HepG2 (cell line): ENCODE results near the gene SETD2. TPM values are rescaled to one million over a fixed set of nuclear protein-coding genes. Genes with fewer than 3 reads are reported as not detected.

Experiments
- CBX1 ChIP-seq: IDR thresholded peaks from one replicate; pipeline ENCODE4 v1.6.1; 2016; ENCODE audit warnings: antibody characterized with exemption, low read depth
- CEBPZ ChIP-seq: IDR thresholded peaks from 2 replicates; pipeline ENCODE4 v1.6.1; 2012; ENCODE audit warnings: low read length, improper control_type of control experiment
- EHMT2 ChIP-seq: fragments of 200-600 bp; sonication (generic); IDR thresholded peaks from 2 replicates; pipeline ENCODE4 v1.7.0; 2017; ENCODE audit warnings: antibody characterized with exemption, low read depth, low read length, borderline replicate concordance
- FLYWCH1 ChIP-seq: sonication (generic); formaldehyde crosslinking; IDR thresholded peaks from 2 replicates; pipeline ENCODE4 v1.8.1; 2023; ENCODE audit warnings: mild to moderate bottlenecking, missing genetic modification reagents
- FOXK2 ChIP-seq: fragments of 450-650 bp; IDR thresholded peaks from 2 replicates; pipeline ENCODE4 v1.6.1; 2016
- FOXO4 ChIP-seq: sonication (generic); formaldehyde crosslinking; conservative IDR thresholded peaks from 2 replicates; pipeline ENCODE4 v1.8.1; 2023; ENCODE audit warnings: missing genetic modification reagents
- HOXA9 ChIP-seq: sonication (generic); formaldehyde crosslinking; IDR thresholded peaks from 2 replicates; pipeline ENCODE4 v1.8.1; 2022; ENCODE audit warnings: missing genetic modification reagents, mild to moderate bottlenecking, moderate library complexity, borderline replicate concordance
- KLF11 ChIP-seq: IDR thresholded peaks from 2 replicates; pipeline ENCODE4 v1.6.1; 2016; ENCODE audit warnings: missing compliant biosample characterization
- PHB2 ChIP-seq: fragments of 450-650 bp; IDR thresholded peaks from 2 replicates; pipeline ENCODE4 v1.6.1; 2018; ENCODE audit not compliant: partially characterized antibody
- SMARCC2 ChIP-seq: fragments of 450-650 bp; IDR thresholded peaks from 2 replicates; pipeline ENCODE4 v1.6.1; 2017; ENCODE audit warnings: antibody characterized with exemption, mild to moderate bottlenecking
- ZFYVE20 ChIP-seq: sonication (generic); formaldehyde crosslinking; IDR thresholded peaks from 2 replicates; pipeline ENCODE4 v1.8.0; 2023; ENCODE audit warnings: low read depth, mild to moderate bottlenecking, moderate library complexity, missing genetic modification reagents, borderline replicate concordance
- ZNF136 ChIP-seq: sonication (generic); formaldehyde crosslinking; IDR thresholded peaks from 2 replicates; pipeline ENCODE4 v1.8.1; 2022; ENCODE audit warnings: low read depth, mild to moderate bottlenecking, moderate library complexity, missing genetic modification reagents
- ZNF264 ChIP-seq: sonication (generic); formaldehyde crosslinking; IDR thresholded peaks from 2 replicates; pipeline ENCODE4 v1.4.0; 2020; ENCODE audit warnings: missing genetic modification reagents
- ZNF33B ChIP-seq: sonication (generic); formaldehyde crosslinking; IDR thresholded peaks from 2 replicates; pipeline ENCODE4 v1.5.1; 2020; ENCODE audit warnings: mild to moderate bottlenecking, missing genetic modification reagents
- ZNF576 ChIP-seq: sonication (generic); formaldehyde crosslinking; IDR thresholded peaks from 2 replicates; pipeline ENCODE4 v1.4.0; 2020; ENCODE audit warnings: mild to moderate bottlenecking, missing genetic modification reagents
- ZNF674 ChIP-seq: sonication (generic); formaldehyde crosslinking; IDR thresholded peaks from 2 replicates; pipeline ENCODE4 v1.5.0; 2020; ENCODE audit warnings: low read depth, mild to moderate bottlenecking, missing genetic modification reagents
- ZNF770 ChIP-seq: sonication (generic); formaldehyde crosslinking; IDR thresholded peaks from 2 replicates; pipeline ENCODE4 v1.5.0; 2020; ENCODE audit warnings: mild to moderate bottlenecking, missing genetic modification reagents
- ZNF775 ChIP-seq: sonication (generic); formaldehyde crosslinking; IDR thresholded peaks from 2 replicates; pipeline ENCODE4 v1.4.0; 2020; ENCODE audit warnings: missing genetic modification reagents, mild to moderate bottlenecking, moderate library complexity, borderline replicate concordance
- polyA plus RNA-seq, 8 experiments: library from polyadenylated mRNA; depleted of rRNA in 3 of 8; stranded (reverse) in 7 of 8; unstranded in 1 of 8; fragments of >200 nt; fragmentation: Illumina TruSeq in 4 of 8; extraction: Trizol in 4 of 8; gene quantifications; 2 replicates each; pipeline versions ENCODE4 v1.2.1 to v1.2.3, GENCODE V29; 2011 to 2016; ENCODE audit warnings: low read depth in 4 of 8, missing spikeins in 1 of 8, mixed read lengths in 1 of 8; ENCODE audit not compliant: insufficient read depth in 1 of 8
- total RNA-seq, 5 experiments: library from RNA; depleted of rRNA; stranded (reverse); fragments of >200 nt; fragmentation: Illumina TruSeq; extraction: Trizol; gene quantifications; 2 replicates each; pipeline ENCODE4 v1.2.3, GENCODE V29; 2016; ENCODE audit warnings: low read depth in 1 of 5

SETD2 gene
- total and polyA plus RNA-seq, 2 of the 13 experiments (the other 11 are each of a cell fraction or from before 2014, with no cell fraction given) = 14.2 to 24.2 TPM

- no peak for TF ChIP-seq CEBPZ
- no peak for TF ChIP-seq ZNF674 (CRISPR knock-in tag)
- no peak for TF ChIP-seq SMARCC2
- TF ChIP-seq ZNF576 (CRISPR knock-in tag) = no peak
- TF ChIP-seq KLF11 (CRISPR knock-in tag) = no peak
- TF ChIP-seq ZFYVE20 (CRISPR knock-in tag) = no peak
- peak; percentile 27; the same call in 1 of the 2 replicates for TF ChIP-seq ZNF136
- no peak for TF ChIP-seq ZNF264 (CRISPR knock-in tag)
- TF ChIP-seq ZNF775 (CRISPR knock-in tag) = no peak
- no peak; the same call in none of the 2 replicates for TF ChIP-seq ZNF770
- peak; percentile 72; the same call in 1 of the 2 replicates for TF ChIP-seq ZNF33B (CRISPR knock-in tag)
- no peak for TF ChIP-seq FOXK2
- no peak for TF ChIP-seq FLYWCH1 (CRISPR knock-in tag)
- no peak for TF ChIP-seq FOXO4
- peak; percentile 25; the same call in 1 of the 2 replicates for TF ChIP-seq HOXA9 (CRISPR knock-in tag)
- no peak for TF ChIP-seq EHMT2
- no peak for TF ChIP-seq PHB2
- no peak for TF ChIP-seq CBX1
Observed at GRCh38 chr3:46978985-46979944, 184.6 kb downstream of the SETD2 start, which contains the start of gene NBEAL2 (continued).
